ENCODE results near the gene CAMK1.

The CAMK1 gene

GRCh38 chr3:9736831-9737230 is 32.9 kb downstream of the CAMK1 start:
- H3K4me3 ChIP-seq (ENCODE audit: control insufficient read depth, low read depth, low read length), result no peak overlapping the region
- peak; percentile 23 for DNase-seq (ENCODE audit: low read depth)
- TF ChIP-seq CTCF (conservative IDR thresholded peaks at IDR 0.05; ENCODE audit: control insufficient read depth, insufficient read depth, low read depth, low read length), result no peak

DNA sequence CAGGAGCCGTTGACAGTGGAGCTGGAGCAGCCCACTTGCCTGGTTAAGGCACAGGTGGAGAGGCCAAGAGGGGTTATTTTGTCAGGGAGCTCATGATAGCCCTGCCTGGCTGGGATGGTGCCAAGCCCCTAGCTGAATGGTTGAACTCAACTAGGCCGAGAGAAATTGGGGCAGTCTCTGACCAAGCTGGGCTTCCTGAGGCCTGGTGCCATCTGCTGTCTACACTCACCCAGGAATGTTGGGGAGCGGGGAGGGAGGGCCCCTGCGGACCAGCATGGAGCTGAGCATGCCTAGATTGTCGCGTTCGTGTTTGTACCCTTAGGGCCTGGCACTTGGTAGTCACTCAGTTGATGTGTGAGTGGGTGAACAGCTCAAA is 37.0 kb downstream of the CAMK1 start:
- H3K4me3 ChIP-seq (ENCODE audit: control insufficient read depth, low read depth, low read length), result peak overlapping the region; percentile 83
- no peak for TF ChIP-seq CTCF (conservative IDR thresholded peaks at IDR 0.05; ENCODE audit: control insufficient read depth, insufficient read depth, low read depth, low read length)
- DNase-seq (ENCODE audit: low read depth), result peak; percentile 28

GRCh38 chr3:9732080-9732739 is 37.5 kb downstream of the CAMK1 start:
- peak overlapping the region; percentile 83 for H3K4me3 ChIP-seq (ENCODE audit: control insufficient read depth, low read depth, low read length)
- no peak for DNase-seq (ENCODE audit: low read depth)
- TF ChIP-seq CTCF (conservative IDR thresholded peaks at IDR 0.05; ENCODE audit: control insufficient read depth, insufficient read depth, low read depth, low read length), result no peak

- no peak for TF ChIP-seq CTCF (conservative IDR thresholded peaks at IDR 0.05; ENCODE audit: control insufficient read depth, insufficient read depth, low read depth, low read length)
- peak; percentile 98 for DNase-seq (ENCODE audit: low read depth)
- H3K4me3 ChIP-seq (ENCODE audit: control insufficient read depth, low read depth, low read length), result peak within 1 kb of the TSS; percentile 83
Observed at GRCh38 chr3:9731206-9732079, 38.3 kb downstream of the CAMK1 start, which contains the start of gene BRPF1. BRPF1 (plus strand) TSS chr3:9731735; CDS start chr3:9734141, 2,406 bp downstream.

GRCh38 chr3:9730657-9731205 is 39.0 kb downstream of the CAMK1 start:
- DNase-seq (ENCODE audit: low read depth), result no peak

More at GRCh38 chr3:9730657-9731205, 39.0 kb downstream of the CAMK1 start:
- H3K4me3 ChIP-seq (ENCODE audit: control insufficient read depth, low read depth, low read length), result peak overlapping the region; percentile 66
- TF ChIP-seq CTCF (conservative IDR thresholded peaks at IDR 0.05; ENCODE audit: control insufficient read depth, insufficient read depth, low read depth, low read length), result no peak

All from fibroblast of mammary gland (primary cell).